ENCODE measurements around the gene NOTCH1.

- TF ChIP-seq CTCF (IDR thresholded peaks at IDR 0.05; ENCODE audit: insufficient read depth, low read length, poor library complexity, severe bottlenecking) (no peak), EZH2phosphoT487 (conservative IDR thresholded peaks at IDR 0.05; ENCODE audit: low read length) (no peak)
Observed at GRCh38 chr9:136578626-136578914, 32.7 kb upstream of the NOTCH1 start.
